Astrocyte of the cerebellum (primary cell): ENCODE measurements around the gene RNF121.

ENCODE experiments used
- DNase-seq: peaks from one replicate; pipeline ENCODE4 v3.0.0-alpha.2; 2011; ENCODE audit warnings: low read depth
- H3K4me3 ChIP-seq: 2 replicates; pipeline ENCODE4 v1.5.1; 2011; ENCODE audit warnings: mild to moderate bottlenecking, low read depth, low read length, moderate library complexity
- in situ Hi-C: cut with HindIII; loops from 2 replicates; pipeline ENCODE4 v1.10.0; 2017; ENCODE audit warnings: low sequenced_read_pairs
- TF ChIP-seq, protein P1 (sequence below): IDR thresholded peaks from 2 replicates; pipeline ENCODE4 v1.5.1; 2012; ENCODE audit warnings: low read length, low read depth, moderate library complexity, mild to moderate bottlenecking; ENCODE audit errors: missing control alignments

RNF121 gene

DNA sequence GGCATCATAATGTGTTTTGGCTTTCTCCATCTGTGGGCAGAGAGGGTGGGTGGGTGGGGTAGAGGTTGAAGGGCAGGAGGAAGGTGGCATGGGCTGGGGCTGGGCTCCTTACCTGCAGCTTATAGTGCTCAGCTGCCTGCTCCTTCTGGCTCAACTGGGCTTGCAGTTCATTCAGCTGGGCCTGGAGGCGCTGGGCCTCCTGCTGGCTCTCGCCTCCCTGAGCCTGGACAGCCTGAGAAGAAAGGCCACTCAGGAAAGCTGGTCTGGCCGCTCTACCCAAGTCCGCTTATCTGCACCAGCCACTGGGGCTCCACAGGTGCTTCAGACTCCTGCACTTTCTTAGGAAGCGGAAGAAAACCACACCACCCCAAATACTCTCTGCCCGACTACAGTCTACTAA, 80.3 kb downstream of the RNF121 start:
- H3K4me3 ChIP-seq, result no peak overlapping the region
- no peak for DNase-seq
- TF ChIP-seq, protein P1, sequence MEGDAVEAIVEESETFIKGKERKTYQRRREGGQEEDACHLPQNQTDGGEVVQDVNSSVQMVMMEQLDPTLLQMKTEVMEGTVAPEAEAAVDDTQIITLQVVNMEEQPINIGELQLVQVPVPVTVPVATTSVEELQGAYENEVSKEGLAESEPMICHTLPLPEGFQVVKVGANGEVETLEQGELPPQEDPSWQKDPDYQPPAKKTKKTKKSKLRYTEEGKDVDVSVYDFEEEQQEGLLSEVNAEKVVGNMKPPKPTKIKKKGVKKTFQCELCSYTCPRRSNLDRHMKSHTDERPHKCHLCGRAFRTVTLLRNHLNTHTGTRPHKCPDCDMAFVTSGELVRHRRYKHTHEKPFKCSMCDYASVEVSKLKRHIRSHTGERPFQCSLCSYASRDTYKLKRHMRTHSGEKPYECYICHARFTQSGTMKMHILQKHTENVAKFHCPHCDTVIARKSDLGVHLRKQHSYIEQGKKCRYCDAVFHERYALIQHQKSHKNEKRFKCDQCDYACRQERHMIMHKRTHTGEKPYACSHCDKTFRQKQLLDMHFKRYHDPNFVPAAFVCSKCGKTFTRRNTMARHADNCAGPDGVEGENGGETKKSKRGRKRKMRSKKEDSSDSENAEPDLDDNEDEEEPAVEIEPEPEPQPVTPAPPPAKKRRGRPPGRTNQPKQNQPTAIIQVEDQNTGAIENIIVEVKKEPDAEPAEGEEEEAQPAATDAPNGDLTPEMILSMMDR, result no peak
- in situ Hi-C loops, result loop anchor here (25.0 kb wide), 2 partner anchors 103 to 403 kb away; partner anchors contain the start of genes ANAPC15, LAMTOR1 and TOMT

DNA sequence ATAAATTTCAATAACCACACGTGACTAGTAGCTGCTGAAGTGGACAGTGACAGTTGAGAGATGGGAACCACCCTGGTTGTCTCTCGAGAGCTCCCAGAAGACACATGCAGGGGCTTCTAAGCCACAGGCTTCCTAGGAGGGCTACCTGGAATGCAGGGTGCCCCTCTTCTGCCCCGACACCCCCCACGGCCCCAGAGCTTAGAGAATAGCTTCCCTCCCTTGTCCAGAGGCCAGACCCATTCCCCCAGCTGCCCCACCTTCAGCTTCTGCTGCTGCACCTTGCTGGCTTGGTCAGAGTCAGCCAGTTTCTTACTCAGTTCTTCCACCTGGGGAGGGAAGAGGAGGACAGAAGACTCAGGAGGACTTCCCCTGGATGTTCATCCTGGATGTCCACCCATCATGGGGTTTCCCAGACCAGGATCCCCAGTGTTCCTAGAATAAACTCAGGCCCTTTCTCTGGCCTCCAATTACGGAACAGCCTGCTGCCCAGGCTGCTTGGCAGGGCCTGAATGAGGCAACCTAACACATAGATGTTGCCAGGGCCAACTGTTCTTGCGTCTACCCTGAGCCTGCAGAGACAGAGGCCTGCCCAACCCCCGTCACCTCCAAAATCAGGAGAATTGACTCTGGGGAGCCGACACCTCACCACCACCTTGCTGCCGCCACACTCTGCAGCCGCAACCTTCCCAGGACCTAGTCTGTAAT, 81.8 kb downstream of the RNF121 start:
- in situ Hi-C loops, result loop anchor here (25.0 kb wide), 2 partner anchors 102 to 402 kb away; partner anchors contain the start of genes ANAPC15, LAMTOR1 and TOMT
- DNase-seq, result no peak
- TF ChIP-seq, protein P1, result no peak
- H3K4me3 ChIP-seq, result no peak overlapping the region

DNA sequence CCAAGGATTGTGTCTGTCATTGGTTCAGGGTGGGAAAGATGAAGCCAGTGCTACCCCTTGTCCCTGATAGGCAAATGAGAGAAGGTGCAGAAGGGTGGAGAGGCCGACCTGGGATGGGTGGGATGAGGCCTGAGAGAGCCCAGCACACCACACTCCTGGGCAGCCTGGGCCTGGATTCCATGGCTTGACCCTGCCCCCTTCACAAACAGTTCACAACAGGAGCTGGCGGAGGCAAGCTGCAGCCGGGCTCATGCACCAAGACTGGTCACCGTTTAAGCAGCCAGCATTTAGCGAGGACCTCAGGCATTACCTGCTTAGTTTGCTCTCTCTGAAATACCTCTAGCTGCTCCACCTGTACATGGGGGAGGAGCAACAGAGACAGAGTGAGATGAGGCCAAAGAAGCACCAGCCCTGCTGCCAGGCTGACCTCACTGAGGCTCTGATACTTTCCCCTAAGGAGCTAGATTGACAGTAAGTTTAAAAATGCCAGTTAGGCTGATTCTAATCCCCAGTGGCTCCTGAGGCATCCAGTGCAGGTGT, 83.3 kb downstream of the RNF121 start:
- in situ Hi-C loops, result loop anchor here (25.0 kb wide), 2 partner anchors 100 to 400 kb away; partner anchors contain the start of genes ANAPC15, LAMTOR1 and TOMT
- TF ChIP-seq, protein P1, result no peak
- H3K4me3 ChIP-seq, result no peak overlapping the region
- no peak for DNase-seq

DNA sequence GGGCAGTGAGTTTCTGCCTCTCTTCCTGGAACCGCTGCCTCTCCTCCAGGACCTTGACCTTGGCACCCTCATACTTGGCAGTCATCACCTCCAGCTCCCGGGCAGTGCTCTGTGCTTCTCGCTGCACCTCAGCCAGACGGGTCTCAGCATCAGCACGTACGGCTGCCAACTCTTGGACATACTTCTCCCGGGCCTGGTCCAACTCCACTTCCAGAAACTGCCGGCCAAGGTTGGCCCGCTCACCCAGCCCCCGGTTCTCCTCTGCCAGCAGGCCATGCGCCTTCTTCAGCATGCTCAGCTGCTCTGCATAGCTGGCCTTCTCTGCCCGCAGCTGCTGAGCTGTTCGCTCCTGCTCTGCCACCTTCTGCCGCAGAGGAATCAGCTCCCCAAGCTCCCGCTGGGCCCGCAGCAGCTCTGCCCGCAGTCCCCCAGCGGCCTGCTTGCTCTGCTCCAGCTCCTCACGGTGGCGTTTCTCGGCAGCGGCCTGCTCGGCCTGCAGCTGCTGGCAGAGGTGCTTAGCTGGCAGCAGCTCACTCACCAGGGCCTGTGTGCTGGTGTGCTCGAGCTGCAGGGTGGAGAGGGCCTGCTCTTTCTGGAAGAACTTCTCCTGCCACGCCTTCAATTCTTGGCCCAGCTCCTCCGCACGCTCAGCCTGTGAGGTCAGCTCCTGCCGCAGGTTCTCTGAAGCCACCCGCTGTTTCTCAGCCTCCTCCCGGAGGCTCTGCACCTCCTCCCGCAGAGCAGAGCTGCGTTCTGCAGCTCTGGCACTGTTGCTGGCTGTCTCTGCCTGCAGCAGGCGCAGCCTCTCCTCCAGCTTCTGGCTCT, 84.3 kb downstream of the RNF121 start:
- in situ Hi-C loops, result loop anchor here (25.0 kb wide), 2 partner anchors 99 to 399 kb away; partner anchors contain the start of genes ANAPC15, LAMTOR1 and TOMT
- DNase-seq, result peak; percentile 87
- TF ChIP-seq, protein P1, result no peak
- no peak overlapping the region for H3K4me3 ChIP-seq

DNA sequence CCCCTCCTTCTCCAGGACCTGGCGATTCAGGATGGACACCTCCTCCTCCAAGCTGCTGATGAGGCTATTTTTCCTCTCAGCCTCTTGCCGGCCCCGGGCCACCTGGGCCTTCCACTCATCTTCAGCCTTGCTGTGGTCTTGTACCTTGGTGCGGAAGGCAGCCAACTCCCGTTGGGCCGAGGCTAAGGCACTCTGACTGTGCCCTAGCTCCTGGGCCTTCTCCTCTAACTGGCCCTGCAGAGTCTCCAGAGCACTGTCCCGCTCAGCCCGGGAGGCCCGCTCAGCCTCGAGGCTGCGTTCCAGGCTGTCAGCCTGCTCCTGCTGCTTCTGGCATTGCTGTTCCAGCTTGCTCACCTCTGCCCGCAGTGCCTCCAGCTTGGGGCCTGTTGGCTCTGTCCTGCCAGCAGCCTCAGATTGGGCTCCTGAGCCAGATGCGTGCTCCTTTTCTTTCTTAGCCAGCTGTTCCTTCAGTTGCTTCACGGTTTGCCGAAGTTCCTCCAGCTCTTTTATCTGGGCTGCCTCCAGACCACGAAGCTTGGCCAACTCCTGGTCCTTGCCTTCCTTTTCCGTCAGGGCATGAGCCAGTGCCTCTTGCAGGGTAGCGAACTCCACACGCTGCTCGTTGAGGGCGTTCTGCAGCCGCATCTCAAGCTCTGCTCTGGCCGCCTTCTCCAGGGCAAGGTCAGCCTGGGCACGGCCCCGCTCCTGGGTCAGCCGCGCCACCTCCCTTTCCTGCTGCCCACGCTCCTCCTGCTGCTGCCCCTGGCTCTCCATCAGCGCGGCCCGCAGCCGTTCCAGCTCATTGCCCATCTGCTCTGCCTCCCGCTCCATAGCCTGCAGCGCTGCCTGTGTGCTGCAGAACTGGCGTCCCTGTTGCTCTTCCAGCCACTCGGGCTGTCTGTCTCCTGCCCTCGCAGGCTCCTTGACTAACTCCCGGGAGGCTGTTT, 85.2 kb downstream of the RNF121 start:
- DNase-seq, result peak; percentile 42
- in situ Hi-C loops, result loop anchor here (25.0 kb wide), 2 partner anchors 98 to 398 kb away; partner anchors contain the start of genes ANAPC15, LAMTOR1 and TOMT
- TF ChIP-seq, protein P1, result no peak
- no peak overlapping the region for H3K4me3 ChIP-seq
